Peyer's patch (tissue), 4 donors: ENCODE data around the gene GTF3C5.

Experiments used
- CTCF ChIP-seq, 6 experiments: fragments of 450-650 bp in 4 of 6; fragments of 200-600 bp in 2 of 6; sonication (generic) in 1 of 6; IDR thresholded peaks; one replicate each; pipeline ENCODE4 v1.5.1; 2017 to 2019; ENCODE audit warnings: antibody characterized with exemption in 6 of 6, mild to moderate bottlenecking in 3 of 6, moderate library complexity in 1 of 6
- POLR2A ChIP-seq, 2 donors: fragments of 450-650 bp; IDR thresholded peaks; one replicate each; pipeline ENCODE4 v1.5.1; 2017; ENCODE audit warnings: antibody characterized with exemption in 2 of 2, mild to moderate bottlenecking in 2 of 2, moderate library complexity in 2 of 2

GRCh38 chr9:133028221-133028620 lies 2.6 kb upstream of the GTF3C5 start:
- no peak for TF ChIP-seq CTCF (IDR thresholded peaks at IDR 0.05)
- no peak for TF ChIP-seq POLR2A (IDR thresholded peaks at IDR 0.05)
